Fibroblast of skin of abdomen (primary cell): ENCODE measurements around the gene TMEM219.
"Not testable (repeated sequence)": the region's sequence is repeated elsewhere in the genome, so short reads cannot be mapped to it uniquely, and the experiment has no call there.

ENCODE experiments used
- DNase-seq: peaks from one replicate; pipeline ENCODE4 v3.0.0-alpha.2; 2013

TMEM219 gene

GRCh38 chr16:29951625-29952365, 10.1 kb upstream of the TMEM219 start:
- no peak for DNase-seq

- no peak for DNase-seq
Measured at GRCh38 chr16:29958756-29959155, 3.1 kb upstream of the TMEM219 start.

DNA sequence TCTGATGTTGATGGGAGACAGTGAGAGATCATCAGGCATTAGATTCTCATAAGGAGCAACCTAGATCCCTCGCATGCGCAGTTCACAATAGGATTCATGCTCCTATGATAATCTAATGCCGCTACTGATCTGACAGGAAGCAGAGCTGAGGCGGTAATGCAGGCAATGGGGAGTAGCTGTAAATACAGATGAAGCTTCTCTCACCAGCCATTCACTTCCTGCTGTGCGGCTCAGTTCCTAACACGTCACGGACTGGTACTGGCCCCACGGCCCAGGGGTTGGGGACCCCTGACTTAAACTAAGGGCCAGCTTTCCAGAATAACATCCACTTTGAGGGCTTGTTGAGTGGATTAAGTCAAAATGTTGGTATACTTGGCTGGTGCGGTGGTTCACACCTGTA, 2.6 kb upstream of the TMEM219 start:
- no peak for DNase-seq

GRCh38 chr16:29959821-29960220, 2.1 kb upstream of the TMEM219 start:
- DNase-seq, result not testable (repeated sequence)

GRCh38 chr16:29961127-29961478, 776 bp upstream of the TMEM219 start:
- DNase-seq, result no peak

GRCh38 chr16:29962344-29962994, 590 bp downstream of the TMEM219 start:
- peak; percentile 9 for DNase-seq

DNA sequence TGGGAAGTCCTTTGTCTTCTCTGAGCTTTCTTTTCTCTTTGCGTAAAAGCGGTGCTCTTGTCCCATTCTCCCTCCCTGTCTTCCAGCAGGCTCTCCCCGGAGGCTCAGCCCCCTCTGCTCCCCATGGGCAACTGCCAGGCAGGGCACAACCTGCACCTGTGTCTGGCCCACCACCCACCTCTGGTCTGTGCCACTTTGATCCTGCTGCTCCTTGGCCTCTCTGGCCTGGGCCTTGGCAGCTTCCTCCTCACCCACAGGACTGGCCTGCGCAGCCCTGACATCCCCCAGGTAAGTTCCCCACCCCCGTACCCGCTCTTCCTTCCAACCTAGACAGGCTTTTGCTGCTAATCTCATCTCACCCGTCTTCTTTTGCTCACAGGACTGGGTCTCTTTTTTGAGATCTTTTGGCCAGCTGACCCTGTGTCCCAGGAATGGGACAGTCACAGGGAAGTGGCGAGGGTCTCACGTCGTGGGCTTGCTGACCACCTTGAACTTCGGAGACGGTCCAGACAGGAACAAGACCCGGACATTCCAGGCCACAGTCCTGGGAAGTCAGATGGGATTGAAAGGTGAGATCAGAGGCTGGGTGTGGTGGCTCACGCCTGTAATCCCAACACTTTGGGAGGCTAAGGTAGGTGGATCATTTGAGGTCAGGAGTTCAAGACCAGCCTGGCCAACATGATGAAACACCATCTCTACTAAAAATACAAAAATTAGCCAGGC, 1.3 kb downstream of the TMEM219 start:
- DNase-seq, result no peak

GRCh38 chr16:29968205-29968604, 6.3 kb downstream of the TMEM219 start:
- no peak for DNase-seq

- no peak for DNase-seq
Measured at GRCh38 chr16:29971304-29971703, 9.4 kb downstream of the TMEM219 start.

GRCh38 chr16:29972500-29972899, 10.6 kb downstream of the TMEM219 start:
- no peak for DNase-seq

DNA sequence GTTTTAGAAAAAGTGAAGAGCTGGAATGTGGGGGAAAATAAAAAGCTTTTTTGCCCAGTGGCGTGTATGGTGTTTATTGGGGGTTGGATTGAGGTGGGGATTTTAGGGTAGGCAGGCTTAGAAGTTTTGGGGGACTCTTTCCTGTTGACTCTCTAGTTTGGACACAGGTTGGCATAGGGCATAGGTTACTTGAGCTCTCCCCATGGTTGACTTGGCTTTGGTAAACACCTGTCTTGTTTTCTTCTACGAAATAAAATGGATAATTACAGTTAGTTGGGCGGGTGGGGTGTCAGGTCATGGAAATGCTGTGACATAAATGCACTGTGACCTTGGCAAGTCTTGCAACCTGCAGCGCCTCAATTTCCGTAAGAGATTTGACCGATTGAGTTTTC, 11.1 kb downstream of the TMEM219 start:
- DNase-seq, result no peak

DNA sequence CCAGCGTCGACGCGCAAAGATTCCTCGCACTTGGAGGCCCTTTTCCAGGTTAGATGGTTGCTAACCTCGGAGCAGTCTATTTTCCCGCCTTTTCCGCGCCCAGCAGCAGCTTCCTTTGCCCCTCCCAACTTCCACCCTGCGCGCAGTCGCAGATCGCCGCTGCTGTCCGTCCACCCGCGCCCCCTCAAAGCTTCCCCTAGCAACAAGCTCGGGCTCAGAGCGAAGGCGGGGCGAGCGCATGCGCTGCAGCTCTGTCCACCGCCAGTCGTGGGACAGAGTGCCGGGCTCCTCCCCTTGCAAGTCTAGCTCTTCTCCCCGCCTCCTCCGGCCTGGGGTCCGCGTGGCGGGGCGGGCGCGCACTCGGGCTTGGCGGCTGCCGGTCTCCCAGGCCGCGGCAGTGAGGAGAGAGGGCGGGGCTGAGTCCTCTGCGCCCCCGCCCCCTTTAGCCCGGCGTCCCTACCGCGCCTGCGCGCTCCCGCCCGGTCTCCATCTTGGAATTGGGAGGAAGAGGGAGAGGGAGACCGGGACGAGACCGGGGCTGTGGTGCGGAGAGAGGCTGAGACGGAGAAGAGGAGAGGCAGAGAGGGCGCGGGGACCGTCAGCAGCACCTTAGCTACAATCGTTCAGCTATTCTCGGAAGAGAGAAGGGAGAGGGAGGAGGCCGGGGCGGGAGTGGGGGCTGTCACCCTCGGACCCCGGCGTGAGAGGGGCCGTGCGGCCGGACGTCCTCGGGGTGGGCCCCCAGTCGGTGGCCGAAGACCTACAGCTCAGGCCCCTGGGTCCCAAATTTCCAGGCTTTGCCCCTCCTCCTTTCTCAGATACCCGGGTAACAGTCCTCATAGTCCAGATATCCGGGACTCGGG, 11.7 kb downstream of the TMEM219 start, which contains the start of gene TAOK2:
TSS of gene TAOK2 (plus strand) at position 485 of the 863 bp plus-strand sequence. CDS start 3,905 bp downstream, outside the sequence.
- peak; percentile 99 for DNase-seq

- DNase-seq, result no peak
Measured at GRCh38 chr16:29974291-29975133, 12.6 kb downstream of the TMEM219 start.

- no peak for DNase-seq
Measured at GRCh38 chr16:29975134-29975538, 13.3 kb downstream of the TMEM219 start.

GRCh38 chr16:29975811-29976511, 14.1 kb downstream of the TMEM219 start:
- DNase-seq, result no peak

GRCh38 chr16:29977063-29977825, 15.4 kb downstream of the TMEM219 start:
- DNase-seq, result no peak

DNA sequence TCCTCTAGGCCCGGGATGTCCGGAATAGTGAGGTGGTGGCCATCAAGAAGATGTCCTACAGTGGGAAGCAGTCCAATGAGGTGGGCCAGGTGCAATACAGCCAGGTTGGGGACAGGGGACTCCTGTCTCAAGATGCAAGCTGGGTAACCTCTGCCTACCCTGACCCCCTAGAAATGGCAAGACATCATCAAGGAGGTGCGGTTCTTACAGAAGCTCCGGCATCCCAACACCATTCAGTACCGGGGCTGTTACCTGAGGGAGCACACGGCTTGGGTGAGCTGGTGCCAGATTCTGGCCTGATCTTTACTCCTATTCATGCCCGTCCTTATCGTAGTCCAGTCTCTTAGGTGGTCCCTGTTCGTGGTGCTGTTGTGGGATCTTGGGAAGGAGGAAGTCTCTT, 16.2 kb downstream of the TMEM219 start:
- DNase-seq, result no peak

DNA sequence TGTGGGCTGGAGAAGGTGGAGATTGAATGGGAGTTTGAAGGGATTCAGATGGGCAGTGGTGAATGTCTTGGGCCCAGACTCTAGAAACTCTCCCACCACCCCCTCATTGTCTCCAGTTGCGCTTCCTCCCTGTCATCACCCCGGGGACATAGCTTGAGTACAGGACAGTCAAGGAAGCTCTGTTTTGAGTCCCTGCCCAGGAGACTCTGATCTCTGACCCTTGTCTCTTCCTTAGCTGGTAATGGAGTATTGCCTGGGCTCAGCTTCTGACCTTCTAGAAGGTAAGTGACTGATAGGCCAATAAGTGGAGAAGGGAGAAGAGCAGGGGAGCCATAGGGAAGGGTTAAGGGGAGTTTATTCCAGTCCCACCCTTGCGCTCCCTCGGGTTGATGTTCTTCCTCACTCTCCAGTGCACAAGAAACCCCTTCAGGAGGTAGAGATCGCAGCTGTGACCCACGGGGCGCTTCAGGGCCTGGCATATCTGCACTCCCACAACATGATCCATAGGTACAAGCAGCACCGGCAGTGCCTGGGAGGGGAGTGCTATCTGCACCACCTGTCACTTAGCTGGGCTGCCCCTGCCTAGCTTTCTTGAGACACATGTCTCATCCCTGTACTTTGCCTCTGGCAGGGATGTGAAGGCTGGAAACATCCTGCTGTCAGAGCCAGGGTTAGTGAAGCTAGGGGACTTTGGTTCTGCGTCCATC, 16.8 kb downstream of the TMEM219 start:
- DNase-seq, result no peak
